Measurements from ENCODE around the gene NOTCH1.

- TF ChIP-seq CTCF (IDR thresholded peaks at IDR 0.05; ENCODE audit: insufficient read depth, low read length, poor library complexity, severe bottlenecking): no peak
- TF ChIP-seq EZH2phosphoT487 (conservative IDR thresholded peaks at IDR 0.05; ENCODE audit: low read length): no peak
Observed at GRCh38 chr9:136570916-136571315, 25.1 kb upstream of the NOTCH1 start.
